ENCODE results near the gene PSME1. TPM values are rescaled to one million over a fixed set of nuclear protein-coding genes. Genes with fewer than 3 reads are reported as not detected.

PSME1 gene
- total RNA-seq, 2 experiments from 2014 or later = 334 to 335 TPM

- POLR2A ChIA-PET = interaction anchor here (1.3 kb wide), 1 partner anchor 20 kb away, joined by 4 read pairs; no protein-coding TSS in a partner anchor
- CTCF ChIA-PET = interaction anchor here (1.2 kb wide), 1 partner anchor 14 kb away, joined by 4 read pairs; the partner anchor contains the start of gene DCAF11
Measured at GRCh38 chr14:24100197-24100981, 35.6 kb upstream of the PSME1 start.

DNA sequence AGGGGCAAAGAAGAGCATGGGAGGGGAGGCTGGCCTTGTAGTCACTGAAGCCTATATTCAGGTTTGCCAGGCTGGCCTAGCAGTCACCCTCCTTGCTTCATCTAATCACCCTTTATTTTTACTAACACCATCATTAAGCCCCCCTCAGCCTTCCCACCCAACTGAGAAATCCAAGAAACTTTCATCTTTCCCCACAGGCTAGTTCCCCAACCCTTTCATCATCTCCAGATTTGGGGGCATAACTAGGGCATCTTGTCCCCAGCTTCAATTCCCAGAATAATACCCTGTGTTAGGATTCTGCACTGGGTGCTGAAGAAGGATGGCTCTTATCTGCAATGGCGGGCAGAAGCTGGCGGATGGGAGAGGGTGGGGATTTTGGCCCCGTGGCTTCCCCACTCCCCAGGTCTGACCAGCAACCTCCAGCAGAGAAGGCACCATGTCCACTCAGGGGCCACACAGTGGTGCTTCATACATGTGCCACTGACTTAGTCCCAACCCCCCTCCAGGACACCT is 35.0 kb upstream of the PSME1 start:
- POLR2A ChIA-PET = interaction anchor here (1.3 kb wide), 1 partner anchor 20 kb away, joined by 4 read pairs; no protein-coding TSS in a partner anchor
- CTCF ChIA-PET = interaction anchor here (1.2 kb wide), 2 partner anchors 13 to 41 kb away, joined by 3 to 4 read pairs; partner anchors contain the start of gene DCAF11

DNA sequence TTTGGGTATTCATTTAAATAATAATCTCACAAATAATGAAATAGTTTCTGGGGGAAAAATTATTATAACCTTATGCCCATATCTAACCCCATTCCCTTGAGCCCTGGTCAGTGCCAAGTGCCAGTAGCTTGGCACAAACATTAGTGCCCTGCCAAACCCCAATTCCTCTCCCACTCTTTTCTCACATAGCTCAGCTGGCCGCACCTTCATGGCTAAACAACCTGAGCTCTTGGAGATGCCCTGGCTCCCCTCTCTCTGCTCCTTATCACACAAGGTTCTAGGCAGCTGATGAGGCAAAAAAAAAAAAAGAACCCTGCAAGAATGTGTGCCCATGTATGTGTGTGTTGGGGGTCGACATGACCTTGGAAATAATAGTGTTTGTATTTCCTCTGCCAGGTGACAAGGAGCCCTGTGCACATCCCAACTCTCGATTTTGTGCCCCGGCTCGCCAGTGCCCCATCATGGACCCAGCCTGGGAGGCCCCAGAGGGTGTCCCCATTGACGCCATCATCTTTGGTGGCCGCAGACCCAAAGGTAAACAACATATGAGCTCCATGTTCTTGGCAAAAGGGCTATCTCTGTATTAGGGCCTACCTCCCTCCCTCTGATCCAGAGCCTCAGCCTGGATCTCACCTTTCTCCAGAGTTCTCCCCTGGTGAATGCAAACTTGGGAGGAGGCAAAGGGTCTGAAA is 33.5 kb upstream of the PSME1 start:
- CTCF ChIA-PET = interaction anchor here (0.9 to 1.0 kb wide), 2 partner anchors 39 to 44 kb away, joined by 3 to 4 read pairs; no protein-coding TSS in a partner anchor
- POLR2A ChIA-PET = interaction anchor here (0.5 kb wide), 1 partner anchor 51 kb away, joined by 3 read pairs; no protein-coding TSS in a partner anchor

DNA sequence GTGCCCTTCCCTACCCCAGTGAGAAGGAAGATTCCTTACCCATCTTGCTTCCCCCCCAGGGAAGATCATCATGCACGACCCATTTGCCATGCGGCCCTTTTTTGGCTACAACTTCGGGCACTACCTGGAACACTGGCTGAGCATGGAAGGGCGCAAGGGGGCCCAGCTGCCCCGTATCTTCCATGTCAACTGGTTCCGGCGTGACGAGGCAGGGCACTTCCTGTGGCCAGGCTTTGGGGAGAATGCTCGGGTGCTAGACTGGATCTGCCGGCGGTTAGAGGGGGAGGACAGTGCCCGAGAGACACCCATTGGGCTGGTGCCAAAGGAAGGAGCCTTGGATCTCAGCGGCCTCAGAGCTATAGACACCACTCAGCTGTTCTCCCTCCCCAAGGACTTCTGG is 32.5 kb upstream of the PSME1 start:
- CTCF ChIA-PET = no interaction called here
- POLR2A ChIA-PET = interaction anchor here (0.6 to 1.7 kb wide), 2 partner anchors 9 to 66 kb away, joined by 6 to 7 read pairs; partner anchors contain the start of gene PCK2

- ChIA-PET POLR2A (interaction anchor here (0.7 kb wide), 1 partner anchor 52 kb away, joined by 3 read pairs; no protein-coding TSS in a partner anchor), CTCF (interaction anchor here (1.4 to 5.6 kb wide), 3 partner anchors 10 to 16 kb away, joined by 3 to 70 read pairs (median 4); partner anchors contain the start of gene PCK2)
Measured at GRCh38 chr14:24105609-24106239, 30.3 kb upstream of the PSME1 start.

- ChIA-PET CTCF (interaction anchor here (1.0 to 5.6 kb wide), 6 partner anchors 12 to 54 kb away, joined by 3 to 70 read pairs (median 12); partner anchors contain the start of genes IRF9 and PCK2), POLR2A (interaction anchor here (0.7 to 0.8 kb wide), 2 partner anchors 12 to 53 kb away, joined by 3 read pairs; no protein-coding TSS in a partner anchor)
Measured at GRCh38 chr14:24106672-24107271, 29.2 kb upstream of the PSME1 start.

DNA sequence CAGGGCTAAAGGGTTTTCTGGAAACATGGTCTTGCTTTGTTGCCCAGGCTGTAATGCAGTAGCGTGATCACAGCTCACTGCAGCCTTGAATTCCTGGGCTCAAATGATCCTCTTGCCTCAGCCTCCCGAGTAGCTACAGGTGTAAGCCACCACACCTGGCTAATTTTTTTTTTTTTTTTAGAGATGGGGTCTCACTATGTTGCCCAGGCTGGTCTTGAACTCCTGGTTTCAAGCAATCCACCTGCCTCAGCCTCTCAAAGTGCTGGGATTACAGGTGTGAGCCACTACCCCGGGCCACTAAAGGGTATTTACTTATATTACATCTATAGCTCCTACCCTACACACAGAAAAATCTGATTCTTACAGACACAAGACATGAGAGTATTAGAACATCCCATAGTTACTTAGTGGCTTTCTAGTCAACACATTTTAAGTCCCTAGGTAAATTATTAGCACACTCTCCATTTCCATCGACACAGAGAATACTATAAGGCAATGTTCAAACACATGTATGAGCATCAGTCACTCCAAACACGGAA is 27.6 kb upstream of the PSME1 start:
- CTCF ChIA-PET = interaction anchor here (0.5 to 5.6 kb wide), 21 partner anchors 13 to 1169 kb away, joined by 3 to 70 read pairs (median 5); partner anchors contain the start of genes CARMIL3, DHRS4L2, EMC9 and IRF9
- POLR2A ChIA-PET = interaction anchor here (0.7 to 2.0 kb wide), 5 partner anchors 15 to 925 kb away, joined by 4 to 13 read pairs (median 6); partner anchors contain the start of genes IRF9, PCK2 and PSME1

GRCh38 chr14:24110060-24110459 is 25.9 kb upstream of the PSME1 start:
- POLR2A ChIA-PET = interaction anchor here (0.7 kb wide), 3 partner anchors 15 to 222 kb away, joined by 3 to 7 read pairs (median 6); no protein-coding TSS in a partner anchor
- CTCF ChIA-PET = interaction anchor here (0.6 to 3.9 kb wide), 7 partner anchors 15 to 1100 kb away, joined by 3 to 25 read pairs (median 5); partner anchors contain the start of gene PCK2

GRCh38 chr14:24110523-24110922 is 25.5 kb upstream of the PSME1 start:
- ChIA-PET CTCF (interaction anchor here (1.0 to 3.9 kb wide), 4 partner anchors 16 to 53 kb away, joined by 4 to 25 read pairs (median 6); partner anchors contain the start of gene PCK2), POLR2A (no interaction called here)

- CTCF ChIA-PET = interaction anchor here (0.6 to 3.2 kb wide), 5 partner anchors 13 to 1182 kb away, joined by 4 to 13 read pairs (median 5); partner anchors contain the start of genes EMC9, IRF9 and PSME1
- POLR2A ChIA-PET = interaction anchor here (1.0 to 3.6 kb wide), 7 partner anchors 19 to 100 kb away, joined by 3 to 31 read pairs (median 16); partner anchors contain the start of genes CHMP4A, IRF9, PCK2 and PSME1
Measured at GRCh38 chr14:24113379-24113800, 22.6 kb upstream of the PSME1 start.

DNA sequence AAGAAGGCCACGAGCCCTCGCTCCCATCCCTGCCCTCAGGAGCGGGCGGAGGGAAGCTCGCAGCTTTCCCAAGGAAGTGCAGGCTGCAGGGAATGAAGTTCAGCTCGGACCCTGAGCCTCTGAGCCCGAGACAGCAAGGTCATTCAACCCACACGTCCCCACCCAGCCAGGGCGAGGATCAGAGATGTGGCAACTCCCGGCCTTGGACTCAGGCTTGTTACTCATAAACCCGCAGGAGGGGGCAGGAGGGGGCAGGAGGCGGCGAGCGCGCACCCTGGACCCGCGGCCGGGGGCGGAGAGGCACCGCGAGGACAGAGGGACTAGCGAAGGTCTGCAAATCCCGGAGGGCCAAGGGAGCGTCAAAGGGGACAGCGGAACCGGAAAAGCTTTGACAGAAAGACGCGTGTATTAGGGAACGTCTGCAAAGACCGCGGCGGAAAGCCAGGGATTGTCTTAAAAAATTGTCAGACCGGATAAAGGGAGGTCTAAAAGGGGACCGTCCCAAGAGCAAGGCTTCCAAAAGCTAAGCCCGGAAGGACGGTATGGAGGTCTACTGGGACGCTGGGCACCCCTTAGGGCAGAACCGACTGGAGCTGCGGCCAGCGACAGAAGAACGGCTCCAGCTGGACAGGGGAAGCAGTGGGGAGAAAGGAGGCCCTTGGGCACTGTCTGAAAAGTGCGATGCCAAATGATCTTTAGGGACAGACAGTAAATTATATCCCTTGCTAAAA is 22.0 kb upstream of the PSME1 start:
- ChIA-PET CTCF (interaction anchor here (0.6 to 3.2 kb wide), 10 partner anchors 14 to 1183 kb away, joined by 3 to 13 read pairs (median 4); partner anchors contain the start of genes EMC9, IRF9, PSME1 and PSME2), POLR2A (interaction anchor here (1.0 to 3.6 kb wide), 9 partner anchors 19 to 128 kb away, joined by 3 to 31 read pairs (median 10); partner anchors contain the start of genes CHMP4A, EMC9, IRF9 and PCK2)

GRCh38 chr14:24114532-24115421 is 21.2 kb upstream of the PSME1 start, which contains the start of the genes DCAF11 and NRL:
TSS of gene DCAF11 (plus strand) at chr14:24114777. CDS start at chr14:24115595, 818 bp downstream.
TSS of gene NRL (minus strand) at chr14:24114949. CDS start at chr14:24082848, 32,101 bp downstream.
- ChIA-PET CTCF (interaction anchor here (0.6 to 3.2 kb wide), 12 partner anchors 12 to 218 kb away, joined by 3 to 13 read pairs (median 6); partner anchors contain the start of genes EMC9, IRF9, PSME1 and PSME2), POLR2A (interaction anchor here (1.0 to 3.6 kb wide), 10 partner anchors 20 to 128 kb away, joined by 3 to 31 read pairs (median 9); partner anchors contain the start of genes CHMP4A, EMC9, IRF9 and PCK2)

GRCh38 chr14:24115422-24116127 is 20.4 kb upstream of the PSME1 start:
- POLR2A ChIA-PET = interaction anchor here (1.0 to 3.6 kb wide), 8 partner anchors 21 to 98 kb away, joined by 4 to 31 read pairs (median 13); partner anchors contain the start of genes CHMP4A, EMC9, IRF9 and PCK2

More at GRCh38 chr14:24115422-24116127, 20.4 kb upstream of the PSME1 start:
- CTCF ChIA-PET = interaction anchor here (0.6 to 3.2 kb wide), 7 partner anchors 11 to 217 kb away, joined by 3 to 13 read pairs (median 6); partner anchors contain the start of genes IRF9, PSME1, PSME2 and RNF31

Data from activated CD8-positive, alpha-beta memory T cell treated with anti-CD3 and anti-CD28 coated beads for 36 hours (primary cell).